AG04450 (cell line): ENCODE data around the gene OOSP4A. TPM values are rescaled to one million over a fixed set of nuclear protein-coding genes. Genes with fewer than 3 reads are reported as not detected.

Experiments used
- CTCF ChIA-PET: fragments of 300-600, 350-600 bp; formaldehyde crosslinking; extraction: SDS; loops from one replicate; lab custom pipeline; 2022; ENCODE audit warnings: antibody characterized with exemption, inconsistent platforms; lab: Charles Lee
- POLR2A ChIA-PET: fragments of 350-600 bp; formaldehyde crosslinking; extraction: SDS; loops from one replicate; lab custom pipeline; 2021; ENCODE audit warnings: antibody characterized with exemption, inconsistent platforms; lab: Yijun Ruan, JAX
- DNase-seq: peaks from one replicate; pipeline ENCODE4 v3.0.0-alpha.2; 2011; ENCODE audit warnings: low read depth, low spot score
- H3K27ac ChIP-seq: one replicate; pipeline ENCODE4 v1.5.1; 2012; ENCODE audit warnings: low read depth, low read length, control low read depth
- H3K27me3 ChIP-seq: one replicate; pipeline ENCODE4 v1.6.0; 2012; ENCODE audit warnings: low read length; ENCODE audit not compliant: control insufficient read depth, insufficient read depth
- H3K4me3 ChIP-seq: 2 replicates; pipeline ENCODE4 v1.5.1; 2011; ENCODE audit warnings: mild to moderate bottlenecking, low read depth, low read length, control low read depth
- H3K9me3 ChIP-seq: 2 replicates; pipeline ENCODE4 v1.5.1; 2012; ENCODE audit warnings: low read length; ENCODE audit not compliant: control insufficient read depth, insufficient read depth
- polyA plus RNA-seq: library from polyadenylated mRNA; depleted of rRNA; stranded (reverse); fragments of >200 nt; gene quantifications from 2 replicates; pipeline ENCODE4 v1.2.3, GENCODE V29; 2011; rRNA removed
- TF ChIP-seq, protein P1 (sequence below): IDR thresholded peaks from 2 replicates; pipeline ENCODE4 v1.5.1; 2011; ENCODE audit warnings: low read depth, low read length, control low read depth, inconsistent platforms

The OOSP4A gene
- polyA plus RNA-seq, 1 experiment: not detected

DNA sequence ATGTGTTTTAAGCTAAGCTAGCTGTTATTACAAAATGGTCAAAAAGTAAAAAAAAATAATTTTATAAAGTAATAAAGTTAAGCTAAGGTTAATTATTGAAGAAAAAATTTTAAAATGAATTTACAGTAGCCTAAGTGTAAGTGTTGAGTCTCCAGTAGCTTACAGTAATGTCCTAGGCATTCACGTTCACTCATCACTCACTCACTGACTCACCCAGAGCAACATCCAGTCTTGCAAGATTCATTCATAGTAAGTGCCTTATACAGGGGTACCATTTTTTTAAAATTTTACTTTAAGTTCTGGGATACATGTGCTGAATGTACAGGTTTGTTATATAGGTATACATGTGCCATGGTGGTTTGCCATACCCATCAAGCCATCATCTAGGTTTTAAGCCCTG lies 41.5 kb downstream of the OOSP4A start:
- Histone ChIP-seq H3K9me3 (peaks cover 6% of the 10 kb centered on the region; the same call in 1 of the 2 replicates), H3K27me3 (no peaks in the 10 kb centered on the region), H3K4me3 (no peak overlapping the region), H3K27ac (no peak overlapping the region)
- ChIA-PET CTCF (no interaction called here), POLR2A (no interaction called here)
- TF ChIP-seq, protein P1, sequence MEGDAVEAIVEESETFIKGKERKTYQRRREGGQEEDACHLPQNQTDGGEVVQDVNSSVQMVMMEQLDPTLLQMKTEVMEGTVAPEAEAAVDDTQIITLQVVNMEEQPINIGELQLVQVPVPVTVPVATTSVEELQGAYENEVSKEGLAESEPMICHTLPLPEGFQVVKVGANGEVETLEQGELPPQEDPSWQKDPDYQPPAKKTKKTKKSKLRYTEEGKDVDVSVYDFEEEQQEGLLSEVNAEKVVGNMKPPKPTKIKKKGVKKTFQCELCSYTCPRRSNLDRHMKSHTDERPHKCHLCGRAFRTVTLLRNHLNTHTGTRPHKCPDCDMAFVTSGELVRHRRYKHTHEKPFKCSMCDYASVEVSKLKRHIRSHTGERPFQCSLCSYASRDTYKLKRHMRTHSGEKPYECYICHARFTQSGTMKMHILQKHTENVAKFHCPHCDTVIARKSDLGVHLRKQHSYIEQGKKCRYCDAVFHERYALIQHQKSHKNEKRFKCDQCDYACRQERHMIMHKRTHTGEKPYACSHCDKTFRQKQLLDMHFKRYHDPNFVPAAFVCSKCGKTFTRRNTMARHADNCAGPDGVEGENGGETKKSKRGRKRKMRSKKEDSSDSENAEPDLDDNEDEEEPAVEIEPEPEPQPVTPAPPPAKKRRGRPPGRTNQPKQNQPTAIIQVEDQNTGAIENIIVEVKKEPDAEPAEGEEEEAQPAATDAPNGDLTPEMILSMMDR: no peak
- DNase-seq: no peak

DNA sequence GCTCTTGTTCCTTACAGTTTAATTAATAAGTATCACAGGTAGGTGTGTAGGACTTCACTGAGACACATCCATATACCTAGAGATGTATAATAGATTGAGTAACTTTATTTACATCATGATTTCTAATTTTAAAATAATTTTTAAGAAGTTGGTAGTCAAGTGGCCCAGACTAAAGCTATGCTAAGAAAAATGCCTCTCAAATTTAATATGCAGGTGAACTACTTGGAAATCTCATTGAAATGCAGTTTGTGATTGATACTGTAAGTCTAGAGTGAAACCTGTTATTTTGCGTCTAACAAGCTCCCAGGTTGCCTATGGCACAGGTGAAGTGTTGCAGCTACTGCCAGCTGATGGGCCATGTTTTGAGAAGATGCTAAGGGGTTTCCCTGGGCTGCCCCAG lies 53.0 kb downstream of the OOSP4A start, which contains the start of gene OOSP4B:
Gene OOSP4B (plus strand): TSS at position 301 of the 400 bp plus-strand sequence.
- TF ChIP-seq, protein P1: no peak
- H3K27ac ChIP-seq: no peak within 1 kb of the TSS
- ChIA-PET POLR2A (no interaction called here), CTCF (no interaction called here)
- no peaks in the 10 kb centered on the region for H3K27me3 ChIP-seq
- peaks cover 9% of the 10 kb centered on the region for H3K9me3 ChIP-seq
- DNase-seq: no peak
- H3K4me3 ChIP-seq: no peak within 1 kb of the TSS

DNA sequence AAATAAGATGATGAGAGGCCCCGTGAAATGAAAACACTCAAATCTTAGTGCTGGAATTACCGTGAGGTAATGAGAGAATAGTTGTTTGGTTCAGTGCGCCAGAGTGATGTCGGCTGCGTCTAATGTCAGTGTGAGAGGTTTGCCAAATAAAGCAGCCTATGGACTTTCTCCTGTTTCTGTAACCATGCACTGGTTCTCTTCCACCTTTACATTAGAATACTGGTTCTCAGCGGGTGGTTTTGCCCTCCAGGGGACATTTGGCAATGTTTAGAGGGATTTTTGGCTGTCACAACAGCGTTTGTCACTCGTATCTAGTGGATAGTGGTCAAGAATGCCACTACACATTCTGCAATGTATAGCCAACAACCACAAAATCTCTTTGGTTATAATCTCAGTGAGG lies 54.2 kb downstream of the OOSP4A start:
- CTCF ChIA-PET: no interaction called here
- TF ChIP-seq, protein P1: no peak
- no peak for DNase-seq
- Histone ChIP-seq H3K9me3 (peaks cover 9% of the 10 kb centered on the region), H3K27me3 (no peaks in the 10 kb centered on the region), H3K4me3 (no peak overlapping the region), H3K27ac (no peak overlapping the region)
- POLR2A ChIA-PET: no interaction called here

Other genes with a start within 250 kb of the OOSP4A start
- 10.2 and 12.4 TPM in 2 replicates for gene STX3, start 208.7 kb upstream of the OOSP4A start, polyA plus RNA-seq
- gene MRPL16, start 153.3 kb upstream of the OOSP4A start, polyA plus RNA-seq: 65.0 and 72.3 TPM in 2 replicates
- not detected in 2 replicates for gene CBLIF, start 118.5 kb upstream of the OOSP4A start, polyA plus RNA-seq
- not detected in 2 replicates for gene TCN1, start 97.5 kb upstream of the OOSP4A start, polyA plus RNA-seq
- not detected in 2 replicates for gene OOSP3, start 85.3 kb upstream of the OOSP4A start, polyA plus RNA-seq
- gene OOSP1, start 25.6 kb upstream of the OOSP4A start, polyA plus RNA-seq: not detected in 2 replicates
- not detected in 2 replicates for gene OOSP4B, start 53.1 kb downstream of the OOSP4A start, polyA plus RNA-seq
- not detected in 2 replicates for gene OOSP2, start 76.4 kb downstream of the OOSP4A start, polyA plus RNA-seq
- gene MS4A3, start 92.6 kb downstream of the OOSP4A start, polyA plus RNA-seq: not detected in 2 replicates
- not detected in 2 replicates for gene MS4A2, start 124.6 kb downstream of the OOSP4A start, polyA plus RNA-seq
- gene MS4A6A, start 219.1 kb downstream of the OOSP4A start, polyA plus RNA-seq: not detected in 2 replicates